BLaER1 treated with 17β-estradiol and CSF1 and Interleukin-3, amounts not matched to agents 10 nM and 100 nM (cell line): ENCODE measurements around the gene DMAC1.

ENCODE experiments used
- H3K27ac ChIP-seq, 11 experiments: shearing (Covaris generic); formaldehyde crosslinking; 2 replicates each; pipeline ENCODE4 v1.8.1; 2022
- H3K27me3 ChIP-seq, 11 experiments: shearing (Covaris generic); formaldehyde crosslinking; 2 replicates each; pipeline ENCODE4 v1.8.1; 2022
- H3K36me3 ChIP-seq, 11 experiments: shearing (Covaris generic); formaldehyde crosslinking; 2 replicates each; pipeline ENCODE4 v1.8.1; 2022
- H3K4me1 ChIP-seq, 10 experiments: shearing (Covaris generic); formaldehyde crosslinking; 2 replicates each; pipeline ENCODE4 v1.8.1; 2022
- H3K4me2 ChIP-seq, 11 experiments: shearing (Covaris generic); formaldehyde crosslinking; 2 replicates each; pipeline ENCODE4 v1.8.1; 2022
- H3K4me3 ChIP-seq, 10 experiments: shearing (Covaris generic); formaldehyde crosslinking; 2 replicates each; pipeline ENCODE4 v1.8.1; 2022
- H3K9ac ChIP-seq, 11 experiments: shearing (Covaris generic); formaldehyde crosslinking; 2 replicates each; pipeline ENCODE4 v1.8.1; 2022
- H3K9me3 ChIP-seq, 11 experiments: shearing (Covaris generic); formaldehyde crosslinking; replicated peaks in 1 of 11; 2 replicates each; pipeline ENCODE4 v1.8.1; 2022
- H4K20me1 ChIP-seq, 11 experiments: shearing (Covaris generic); formaldehyde crosslinking; 2 replicates each; pipeline ENCODE4 v1.8.1; 2022
- Cebpa-rat ChIP-seq, 11 experiments: shearing (Covaris generic); IDR thresholded peaks; 2 replicates each; pipeline ENCODE4 v1.8.1; 2022

DMAC1 gene

GRCh38 chr9:7790022-7790818 is 9.4 kb downstream of the DMAC1 start:
- no peaks in the 10 kb centered on the region for H3K4me1 ChIP-seq
- no peak overlapping the region for H3K4me3 ChIP-seq
- TF ChIP-seq Cebpa-rat (IDR thresholded peaks at IDR 0.05), result no peak
- no peaks in the 10 kb centered on the region for H3K9me3 ChIP-seq
- H3K36me3 ChIP-seq, result peaks cover 13 to 84% (median 53%) of the 10 kb centered on the region in 11 experiments
- no peak overlapping the region for H3K4me2 ChIP-seq
- H3K27me3 ChIP-seq, result no peaks in the 10 kb centered on the region
- no peak overlapping the region for H3K9ac ChIP-seq
- H3K27ac ChIP-seq, result no peak overlapping the region
- H4K20me1 ChIP-seq, result peaks cover 0 to 3% (median 0%) of the 10 kb centered on the region in 11 experiments; a peak in 2 of 22 replicates

GRCh38 chr9:7788772-7789171 is 10.8 kb downstream of the DMAC1 start:
- Histone ChIP-seq H3K9me3 (no peaks in the 10 kb centered on the region), H4K20me1 (no peaks in the 10 kb centered on the region; a peak in 1 of 22 replicates), H3K27me3 (no peaks in the 10 kb centered on the region), H3K4me2 (no peak overlapping the region), H3K9ac (no peak overlapping the region), H3K4me3 (no peak overlapping the region), H3K36me3 (peaks cover 3 to 70% (median 39%) of the 10 kb centered on the region in 11 experiments; a peak in 21 of 22 replicates), H3K27ac (no peak overlapping the region), H3K4me1 (no peaks in the 10 kb centered on the region)
- TF ChIP-seq Cebpa-rat (IDR thresholded peaks at IDR 0.05), result no peak

DNA sequence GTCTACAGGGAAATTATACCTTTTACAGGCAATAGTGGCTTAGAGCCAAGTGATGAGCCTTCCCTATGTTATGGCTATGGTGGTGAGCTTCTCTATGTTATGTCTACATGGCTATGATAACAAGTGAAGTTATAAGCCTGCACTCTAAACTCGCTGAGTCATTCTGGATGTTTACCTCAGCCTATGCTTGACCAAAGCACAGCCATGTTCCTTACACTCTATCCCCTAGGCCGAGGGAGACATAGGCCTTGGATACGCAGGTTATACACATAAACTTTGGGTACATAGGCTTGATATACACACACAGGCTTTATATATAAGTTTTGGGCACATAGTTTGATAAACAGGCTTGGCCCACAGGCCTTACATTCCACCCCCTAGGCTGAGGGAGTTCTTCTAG is 13.8 kb downstream of the DMAC1 start:
- Histone ChIP-seq H3K4me2 (no peak overlapping the region), H3K4me1 (peaks cover 0 to 11% (median 0%) of the 10 kb centered on the region in 10 experiments; a peak in 5 of 20 replicates), H3K9me3 (no peaks in the 10 kb centered on the region), H3K36me3 (peaks cover 0 to 40% (median 23%) of the 10 kb centered on the region in 11 experiments; a peak in 18 of 22 replicates), H3K27ac (no peak overlapping the region), H3K4me3 (no peak overlapping the region), H4K20me1 (no peaks in the 10 kb centered on the region), H3K9ac (no peak overlapping the region), H3K27me3 (no peaks in the 10 kb centered on the region)
- TF ChIP-seq Cebpa-rat (IDR thresholded peaks at IDR 0.05), result no peak

GRCh38 chr9:7784472-7784871 is 15.1 kb downstream of the DMAC1 start:
- no peak for TF ChIP-seq Cebpa-rat (IDR thresholded peaks at IDR 0.05)

DNA sequence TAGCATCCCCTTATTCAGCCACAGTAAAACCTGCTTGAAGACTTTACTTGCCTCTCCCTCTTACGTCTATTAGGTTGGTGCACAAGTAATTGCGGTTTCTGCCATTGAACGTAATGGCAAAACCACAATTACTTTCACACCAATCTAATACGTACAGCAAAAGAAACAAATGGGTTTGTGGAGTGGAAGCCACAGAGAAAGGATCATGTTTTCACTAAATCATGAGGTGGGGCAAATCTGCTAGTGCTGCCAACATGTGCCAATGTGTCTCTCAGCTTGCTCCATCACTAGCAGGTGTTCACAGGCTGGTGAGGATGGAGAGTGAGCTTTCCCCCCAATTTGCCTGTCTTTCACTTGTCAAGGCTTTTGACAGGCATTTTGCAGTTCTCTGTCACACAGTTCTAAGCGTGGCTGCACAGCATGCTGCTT is 15.9 kb downstream of the DMAC1 start:
- H3K9me3 ChIP-seq, result no peaks in the 10 kb centered on the region
- no peaks in the 10 kb centered on the region for H3K27me3 ChIP-seq
- no peak overlapping the region for H3K27ac ChIP-seq
- H3K4me1 ChIP-seq, result peaks cover 0 to 11% (median 0%) of the 10 kb centered on the region in 10 experiments; a peak in 5 of 20 replicates
- no peaks in the 10 kb centered on the region for H4K20me1 ChIP-seq
- H3K4me2 ChIP-seq, result no peak overlapping the region
- H3K36me3 ChIP-seq, result peaks cover 0 to 31% (median 17%) of the 10 kb centered on the region in 11 experiments; a peak in 13 of 22 replicates
- no peak overlapping the region for H3K4me3 ChIP-seq
- TF ChIP-seq Cebpa-rat (IDR thresholded peaks at IDR 0.05), result no peak
- no peak overlapping the region for H3K9ac ChIP-seq

More at GRCh38 chr9:7784472-7784871, 15.1 kb downstream of the DMAC1 start:
- H3K27ac ChIP-seq, result no peak overlapping the region
- H3K36me3 ChIP-seq, result peaks cover 0 to 34% (median 18%) of the 10 kb centered on the region in 11 experiments; a peak in 15 of 22 replicates
- H3K4me2 ChIP-seq, result no peak overlapping the region
- no peaks in the 10 kb centered on the region for H3K9me3 ChIP-seq
- peaks cover 0 to 11% (median 0%) of the 10 kb centered on the region in 10 experiments; a peak in 5 of 20 replicates for H3K4me1 ChIP-seq
- H4K20me1 ChIP-seq, result no peaks in the 10 kb centered on the region
- H3K4me3 ChIP-seq, result no peak overlapping the region
- H3K27me3 ChIP-seq, result no peaks in the 10 kb centered on the region
- H3K9ac ChIP-seq, result no peak overlapping the region

DNA sequence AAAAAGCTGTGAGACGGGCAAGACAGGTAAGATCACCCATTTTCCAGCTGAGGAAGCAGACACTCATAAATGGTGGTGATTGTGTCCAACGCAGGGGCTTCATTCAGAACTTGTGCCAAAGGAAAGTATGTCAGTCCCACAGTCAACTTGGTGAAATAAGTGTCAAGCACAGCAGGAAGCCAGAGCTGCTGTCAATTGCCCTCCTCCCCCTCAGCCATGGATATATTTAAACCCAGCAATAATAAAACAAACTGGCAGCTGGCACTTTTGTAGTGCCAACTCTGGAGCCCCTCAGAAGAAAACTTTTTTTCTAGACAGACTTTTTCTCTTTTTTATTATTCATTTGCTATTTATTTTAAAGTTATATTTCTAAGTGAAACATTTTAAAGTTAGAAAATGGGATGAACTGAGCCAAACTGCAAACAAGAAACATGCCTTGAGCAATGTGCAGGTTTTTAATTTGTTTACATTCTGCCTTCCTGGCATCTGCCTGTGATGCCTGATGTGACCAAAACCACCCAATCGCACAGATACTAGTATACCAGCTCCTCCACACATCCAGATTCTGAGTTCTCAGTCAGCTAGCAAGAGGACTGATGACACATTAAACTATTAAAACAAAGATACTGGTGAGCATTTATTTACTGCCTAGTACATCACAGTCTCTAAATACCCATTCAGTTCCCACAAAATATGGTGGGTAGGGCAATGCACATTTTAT is 17.0 kb downstream of the DMAC1 start:
- peaks cover 0 to 11% (median 0%) of the 10 kb centered on the region in 10 experiments; a peak in 5 of 20 replicates for H3K4me1 ChIP-seq
- peak overlapping the region in 5 of 11 experiments; percentile 4 to 36 (median 26); a peak in 6 of 22 replicates for H3K4me2 ChIP-seq
- no peaks in the 10 kb centered on the region for H3K27me3 ChIP-seq
- no peak overlapping the region for H3K4me3 ChIP-seq
- H3K9me3 ChIP-seq, result no peaks in the 10 kb centered on the region
- H3K36me3 ChIP-seq, result peaks cover 0 to 20% (median 11%) of the 10 kb centered on the region in 11 experiments; a peak in 12 of 22 replicates
- no peak for TF ChIP-seq Cebpa-rat (IDR thresholded peaks at IDR 0.05)
- H4K20me1 ChIP-seq, result no peaks in the 10 kb centered on the region
- no peak overlapping the region for H3K27ac ChIP-seq
- no peak overlapping the region for H3K9ac ChIP-seq

- H3K36me3 ChIP-seq, result no peaks in the 10 kb centered on the region
- no peak overlapping the region for H3K27ac ChIP-seq
- no peak overlapping the region for H3K4me3 ChIP-seq
- no peaks in the 10 kb centered on the region for H4K20me1 ChIP-seq
- no peaks in the 10 kb centered on the region for H3K9me3 ChIP-seq
- no peak overlapping the region for H3K4me2 ChIP-seq
- TF ChIP-seq Cebpa-rat (IDR thresholded peaks at IDR 0.05), result no peak
- H3K27me3 ChIP-seq, result no peaks in the 10 kb centered on the region
- H3K9ac ChIP-seq, result no peak overlapping the region
- peaks cover 0 to 11% (median 0%) of the 10 kb centered on the region in 10 experiments; a peak in 5 of 20 replicates for H3K4me1 ChIP-seq
Observed at GRCh38 chr9:7780261-7780988, 19.2 kb downstream of the DMAC1 start.

DNA sequence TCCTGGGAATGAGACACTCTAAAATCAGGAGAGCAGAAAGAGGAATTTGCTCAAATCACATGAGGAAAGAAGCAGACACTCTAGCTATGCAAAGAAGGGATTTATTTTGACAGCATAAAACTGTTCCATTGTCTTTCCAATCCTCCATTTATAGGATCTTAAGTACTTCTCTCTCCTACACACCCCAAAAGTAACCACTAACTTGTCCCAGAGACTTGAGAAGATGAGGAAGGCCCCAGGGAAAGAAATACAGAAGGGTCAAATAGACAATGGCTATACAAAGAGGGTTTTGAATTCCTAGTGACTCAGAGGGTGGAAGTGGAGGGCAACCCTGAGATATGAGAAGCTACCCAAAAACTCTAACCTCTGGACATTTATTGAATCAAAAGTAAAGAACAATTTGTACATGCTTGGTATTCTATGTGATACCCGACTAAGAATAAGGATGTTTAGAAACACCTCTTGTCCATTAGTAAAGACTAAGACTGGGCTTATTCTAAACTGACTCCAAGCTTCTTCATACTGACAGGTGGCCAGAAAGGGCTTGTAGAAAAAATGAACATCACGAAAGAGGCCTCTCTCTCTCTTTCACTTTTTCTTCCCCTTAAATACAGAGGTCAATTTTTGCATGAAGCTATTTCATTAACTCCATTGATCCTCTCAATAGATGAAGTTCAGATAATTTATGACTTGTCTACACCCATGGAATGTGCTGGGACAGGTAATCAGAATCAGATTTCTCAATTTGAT is 20.6 kb downstream of the DMAC1 start:
- Histone ChIP-seq H3K4me2 (no peak overlapping the region), H3K27me3 (no peaks in the 10 kb centered on the region), H3K9me3 (no peaks in the 10 kb centered on the region), H3K4me1 (peaks cover 0 to 11% (median 0%) of the 10 kb centered on the region in 10 experiments; a peak in 5 of 20 replicates), H4K20me1 (no peaks in the 10 kb centered on the region), H3K27ac (no peak overlapping the region), H3K36me3 (no peaks in the 10 kb centered on the region), H3K9ac (no peak overlapping the region), H3K4me3 (no peak overlapping the region)
- TF ChIP-seq Cebpa-rat (IDR thresholded peaks at IDR 0.05), result no peak
